OCI-LY1 (cell line): ENCODE results near the gene RFX8.

Experiments used
- H2AFZ ChIP-seq: fragments of 200-600 bp; sonication (generic), shearing (Covaris generic); 2 replicates; pipeline ENCODE4 v1.6.0; 2014; ENCODE audit warnings: antibody characterized with exemption, mild to moderate bottlenecking, low read length
- H3F3A ChIP-seq: fragments of 200-600 bp; sonication (generic), shearing (Covaris generic); 2 replicates; pipeline ENCODE4 v1.6.0; 2014; ENCODE audit warnings: mild to moderate bottlenecking, antibody characterized with exemption, low read length, moderate library complexity; ENCODE audit not compliant: insufficient read depth
- H3K27ac ChIP-seq: fragments of 200-600 bp; sonication (generic); 2 replicates; pipeline ENCODE4 v1.5.1; 2014; ENCODE audit warnings: low read length, mixed run types, mild to moderate bottlenecking, low read depth; ENCODE audit not compliant: poor library complexity, severe bottlenecking
- H3K27me3 ChIP-seq: fragments of 200-600 bp; sonication (generic); 2 replicates; pipeline ENCODE4 v1.6.0; 2014; ENCODE audit warnings: antibody characterized with exemption, mild to moderate bottlenecking, low read length, moderate library complexity; ENCODE audit not compliant: insufficient read depth
- H3K36me3 ChIP-seq: fragments of 200-600 bp; sonication (generic); 2 replicates; pipeline ENCODE4 v1.6.1; 2014; ENCODE audit warnings: mild to moderate bottlenecking, antibody characterized with exemption, low read length, moderate library complexity, mixed read lengths; ENCODE audit not compliant: insufficient read depth
- H3K4me1 ChIP-seq: fragments of 200-600 bp; sonication (generic); 2 replicates; pipeline ENCODE4 v1.5.1; 2014; ENCODE audit warnings: mild to moderate bottlenecking, low read length, moderate library complexity; ENCODE audit not compliant: insufficient read depth, severe bottlenecking
- H3K4me2 ChIP-seq: fragments of 200-600 bp; sonication (generic), shearing (Covaris generic); 2 replicates; pipeline ENCODE4 v1.6.1; 2014; ENCODE audit warnings: low read length
- H3K4me3 ChIP-seq: fragments of 200-600 bp; sonication (generic); 2 replicates; pipeline ENCODE4 v1.5.1; 2014; ENCODE audit warnings: low read length, low read depth, mild to moderate bottlenecking, mixed read lengths; ENCODE audit not compliant: poor library complexity, severe bottlenecking
- H3K79me2 ChIP-seq: fragments of 200-600 bp; shearing (Covaris generic); 2 replicates; pipeline ENCODE4 v1.6.1; 2016; ENCODE audit warnings: mixed run types, low read length, mixed read lengths; ENCODE audit not compliant: insufficient read depth
- H3K9ac ChIP-seq: fragments of 200-600 bp; sonication (generic), shearing (Covaris generic); 2 replicates; pipeline ENCODE4 v1.6.1; 2014; ENCODE audit warnings: mild to moderate bottlenecking, low read length, mixed read lengths
- H3K9me2 ChIP-seq: fragments of 200-600 bp; sonication (generic), shearing (Covaris generic); 2 replicates; pipeline ENCODE4 v1.6.1; 2014; ENCODE audit warnings: low read depth, mild to moderate bottlenecking, low read length, mixed read lengths
- H3K9me3 ChIP-seq: fragments of 200-600 bp; shearing (Covaris generic); 2 replicates; pipeline ENCODE4 v1.6.1; 2014; ENCODE audit warnings: low read length, mixed read lengths
- H4K20me1 ChIP-seq: fragments of 200-600 bp; sonication (generic), shearing (Covaris generic); 2 replicates; pipeline ENCODE4 v1.6.0; 2016; ENCODE audit warnings: mild to moderate bottlenecking, low read length; ENCODE audit not compliant: insufficient read depth
- CTCF ChIP-seq: fragments of 200-600 bp; sonication (generic), shearing (Covaris generic); IDR thresholded peaks from 2 replicates; pipeline ENCODE4 v1.5.1; 2017; ENCODE audit warnings: mild to moderate bottlenecking, antibody characterized with exemption, low read length, moderate library complexity, mixed read lengths
- EZH2 ChIP-seq: fragments of 200-600 bp; sonication (generic), shearing (Covaris generic); IDR thresholded peaks from 2 replicates; pipeline ENCODE4 v1.8.0; 2017; ENCODE audit warnings: borderline replicate concordance, mixed run types, mild to moderate bottlenecking, antibody characterized with exemption, low read length, moderate library complexity, mixed read lengths

Gene RFX8

GRCh38 chr2:101399021-101399799, 75.7 kb downstream of the RFX8 start:
- H3K27me3 ChIP-seq, result no peaks in the 10 kb centered on the region
- H3K9ac ChIP-seq, result no peak overlapping the region
- no peaks in the 10 kb centered on the region for H3F3A ChIP-seq
- no peak overlapping the region for H2AFZ ChIP-seq
- no peak overlapping the region for H3K27ac ChIP-seq
- no peak for TF ChIP-seq EZH2
- TF ChIP-seq CTCF, result no peak
- H3K4me3 ChIP-seq, result no peak overlapping the region
- H3K4me2 ChIP-seq, result no peak overlapping the region
- H3K9me2 ChIP-seq, result no peaks in the 10 kb centered on the region
- no peaks in the 10 kb centered on the region for H3K79me2 ChIP-seq
- no peaks in the 10 kb centered on the region for H3K9me3 ChIP-seq
- H4K20me1 ChIP-seq, result no peaks in the 10 kb centered on the region
- no peaks in the 10 kb centered on the region for H3K36me3 ChIP-seq
- no peaks in the 10 kb centered on the region for H3K4me1 ChIP-seq

GRCh38 chr2:101398116-101398821, 76.6 kb downstream of the RFX8 start:
- Histone ChIP-seq H3K9me2 (no peaks in the 10 kb centered on the region), H3K27me3 (no peaks in the 10 kb centered on the region), H2AFZ (no peak overlapping the region), H3F3A (no peaks in the 10 kb centered on the region), H3K79me2 (no peaks in the 10 kb centered on the region), H3K9me3 (no peaks in the 10 kb centered on the region), H4K20me1 (no peaks in the 10 kb centered on the region), H3K4me1 (no peaks in the 10 kb centered on the region), H3K36me3 (no peaks in the 10 kb centered on the region), H3K9ac (no peak overlapping the region), H3K4me3 (no peak overlapping the region), H3K27ac (no peak overlapping the region), H3K4me2 (no peak overlapping the region)
- TF ChIP-seq CTCF (no peak), EZH2 (no peak)

- Histone ChIP-seq H3K36me3 (no peaks in the 10 kb centered on the region), H3F3A (no peaks in the 10 kb centered on the region), H3K79me2 (no peaks in the 10 kb centered on the region), H3K4me3 (no peak overlapping the region), H3K9me2 (no peaks in the 10 kb centered on the region), H3K4me1 (no peaks in the 10 kb centered on the region), H3K4me2 (no peak overlapping the region), H3K27ac (no peak overlapping the region), H3K9me3 (no peaks in the 10 kb centered on the region), H2AFZ (no peak overlapping the region), H3K27me3 (no peaks in the 10 kb centered on the region), H4K20me1 (no peaks in the 10 kb centered on the region), H3K9ac (no peak overlapping the region)
- TF ChIP-seq CTCF (no peak), EZH2 (no peak)
These were observed 78.6 kb downstream of the RFX8 start for GRCh38 chr2:101396316-101396717.
